ENCODE data around the gene ZNF438. TPM values are rescaled to one million over a fixed set of nuclear protein-coding genes. Genes with fewer than 3 reads are reported as not detected.
"Not testable (repeated sequence)": the region's sequence is repeated elsewhere in the genome, so short reads cannot be mapped to it uniquely, and the experiment has no call there.

The ZNF438 gene
- total and polyA plus RNA-seq, 7 donors, result 3.9 to 18.9 (median 11.9) TPM

GRCh38 chr10:31055573-31056251, 24.0 kb upstream of the ZNF438 start:
- no peaks in the 10 kb centered on the region for H3K36me3 ChIP-seq
- H3K4me1 ChIP-seq, result no peaks in the 10 kb centered on the region
- 90 to 91% methylated on average over 27 of the region's 27 CpGs for WGBS, 2 donors
- no peak overlapping the region for H3K4me3 ChIP-seq
- intact Hi-C loops (cut with DNase I), result no loop called here
- no peaks in the 10 kb centered on the region for H3K27me3 ChIP-seq
- DNase-seq, result no peak
- no peak overlapping the region for H3K27ac ChIP-seq
- no peak for TF ChIP-seq CTCF (IDR thresholded peaks at IDR 0.05)
- TF ChIP-seq POLR2A (IDR thresholded peaks at IDR 0.05), result no peak
- TF ChIP-seq EP300 (IDR thresholded peaks at IDR 0.05), result no peak
- TF ChIP-seq POLR2AphosphoS5 (IDR thresholded peaks at IDR 0.05), result no peak
- peaks cover 0 to 1% (median 0%) of the 10 kb centered on the region in 4 donors for H3K9me3 ChIP-seq

GRCh38 chr10:31051703-31052102, 20.0 kb upstream of the ZNF438 start:
- intact Hi-C loops (cut with DNase I), result no loop called here
- Histone ChIP-seq H3K4me3 (no peak overlapping the region), H3K4me1 (no peaks in the 10 kb centered on the region), H3K36me3 (no peaks in the 10 kb centered on the region), H3K27me3 (no peaks in the 10 kb centered on the region), H3K27ac (no peak overlapping the region), H3K9me3 (peaks cover 0 to 1% (median 0%) of the 10 kb centered on the region in 4 donors)
- TF ChIP-seq CTCF (IDR thresholded peaks at IDR 0.05) (no peak), EP300 (IDR thresholded peaks at IDR 0.05) (no peak), POLR2A (IDR thresholded peaks at IDR 0.05) (no peak), POLR2AphosphoS5 (IDR thresholded peaks at IDR 0.05) (no peak)
- no peak for DNase-seq
- WGBS, 2 donors, result 83 to 84% methylated on average over 4 of the region's 4 CpGs

- Histone ChIP-seq H3K9me3 (no peaks in the 10 kb centered on the region), H3K27ac (no peak overlapping the region), H3K4me1 (no peaks in the 10 kb centered on the region), H3K27me3 (no peaks in the 10 kb centered on the region), H3K4me3 (no peak overlapping the region), H3K36me3 (no peaks in the 10 kb centered on the region)
- WGBS, 2 donors, result 72 to 85% methylated on average over 2 of the region's 2 CpGs
- no peak for DNase-seq
- TF ChIP-seq EP300 (IDR thresholded peaks at IDR 0.05) (no peak), POLR2A (IDR thresholded peaks at IDR 0.05) (no peak), CTCF (IDR thresholded peaks at IDR 0.05) (no peak), POLR2AphosphoS5 (IDR thresholded peaks at IDR 0.05) (no peak)
- intact Hi-C loops (cut with DNase I), result no loop called here
Measured at GRCh38 chr10:31042670-31043069, 11.0 kb upstream of the ZNF438 start.

- intact Hi-C loops (cut with DNase I), result no loop called here
Measured at GRCh38 chr10:31041011-31041410, 9.3 kb upstream of the ZNF438 start.

GRCh38 chr10:31039006-31039405, 7.3 kb upstream of the ZNF438 start:
- H3K27ac ChIP-seq; H3K4me1 ChIP-seq; H3K4me3 ChIP-seq; DNase-seq; H3K27me3 ChIP-seq; intact Hi-C loops (cut with DNase I); H3K9me3 ChIP-seq; H3K36me3 ChIP-seq: not testable (repeated sequence)
- 33 to 70% methylated on average over 2 of the region's 2 CpGs for WGBS, 2 donors

More at GRCh38 chr10:31041011-31041410, 9.3 kb upstream of the ZNF438 start:
- no peaks in the 10 kb centered on the region for H3K27me3 ChIP-seq
- no peaks in the 10 kb centered on the region for H3K36me3 ChIP-seq
- no peaks in the 10 kb centered on the region for H3K9me3 ChIP-seq
- no peak for TF ChIP-seq POLR2AphosphoS5 (IDR thresholded peaks at IDR 0.05)
- TF ChIP-seq POLR2A (IDR thresholded peaks at IDR 0.05), result no peak
- TF ChIP-seq CTCF (IDR thresholded peaks at IDR 0.05), result no peak
- no peak for TF ChIP-seq EP300 (IDR thresholded peaks at IDR 0.05)
- no peak for DNase-seq
- H3K4me1 ChIP-seq, result no peaks in the 10 kb centered on the region
- H3K27ac ChIP-seq, result no peak overlapping the region
- 64 to 83% methylated on average over 3 of the region's 3 CpGs for WGBS, 2 donors
- H3K4me3 ChIP-seq, result no peak overlapping the region

Data from sigmoid colon (tissue), 7 donors.